Progenitor cell of endocrine pancreas (in vitro differentiated cells): ENCODE data around the gene PLEKHA3. TPM values are rescaled to one million over a fixed set of nuclear protein-coding genes. Genes with fewer than 3 reads are reported as not detected.
"Not testable (repeated sequence)": the region's sequence is repeated elsewhere in the genome, so short reads cannot be mapped to it uniquely, and the experiment has no call there.

Source experiments
- DNase-seq: peaks from one replicate; pipeline ENCODE4 v3.0.0; 2021; ENCODE audit warnings: low spot score; ENCODE audit not compliant: unreplicated experiment
- H3K27ac Mint-ChIP-seq: 2 replicates; pipeline ENCODE4 v1.8.0; 2021; ENCODE audit warnings: mild to moderate bottlenecking, moderate library complexity, mixed read lengths
- H3K27me3 Mint-ChIP-seq: 2 replicates; pipeline ENCODE4 v1.8.0; 2021; ENCODE audit warnings: mixed read lengths
- H3K36me3 Mint-ChIP-seq: 2 replicates; pipeline ENCODE4 v1.8.0; 2022; ENCODE audit warnings: mixed read lengths; ENCODE audit not compliant: insufficient read depth
- H3K4me1 Mint-ChIP-seq: 2 replicates; pipeline ENCODE4 v1.8.0; 2021; ENCODE audit warnings: low read depth, mixed read lengths
- H3K4me3 Mint-ChIP-seq: 2 replicates; pipeline ENCODE4 v1.8.0; 2021; ENCODE audit warnings: low read depth, mild to moderate bottlenecking, moderate library complexity, mixed read lengths
- H3K9me3 Mint-ChIP-seq: 2 replicates; pipeline ENCODE4 v1.8.0; 2021; ENCODE audit warnings: low read depth, mixed read lengths
- total RNA-seq: library from RNA; stranded (reverse); gene quantifications from 2 replicates; pipeline ENCODE4 v1.2.1, GENCODE V29; 2021
- TF ChIP-seq, protein P1 (sequence below): fragments of 200-600 bp; sonication (generic); IDR thresholded peaks from one replicate; pipeline ENCODE4 v1.5.0; 2021; ENCODE audit warnings: antibody characterized with exemption, mild to moderate bottlenecking; ENCODE audit not compliant: unreplicated experiment

Gene PLEKHA3
- total RNA-seq, 1 donor from 2014 or later, result 31.0 TPM

DNA sequence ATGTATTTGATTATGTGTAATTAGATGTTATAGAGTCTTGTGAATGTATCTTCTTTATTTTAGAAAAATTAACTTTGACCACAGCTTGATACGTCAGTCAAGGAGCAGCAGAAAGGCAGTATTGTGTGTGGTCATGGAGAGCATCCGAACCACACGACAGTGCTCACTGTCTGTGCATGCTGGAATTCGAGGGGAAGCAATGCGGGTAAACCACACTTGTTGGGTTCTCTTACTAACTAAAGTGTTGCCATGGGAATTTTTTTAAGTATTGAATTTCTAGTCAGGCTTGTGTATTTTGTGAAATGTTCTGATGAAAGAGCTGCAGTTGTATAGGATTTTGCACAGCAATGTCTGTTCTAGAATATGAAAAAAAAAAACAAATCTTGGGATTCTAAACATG is 24.3 kb upstream of the PLEKHA3 start:
- Mint-ChIP-seq H3K27ac (no peak overlapping the region), H3K9me3 (no peaks in the 10 kb centered on the region)

DNA sequence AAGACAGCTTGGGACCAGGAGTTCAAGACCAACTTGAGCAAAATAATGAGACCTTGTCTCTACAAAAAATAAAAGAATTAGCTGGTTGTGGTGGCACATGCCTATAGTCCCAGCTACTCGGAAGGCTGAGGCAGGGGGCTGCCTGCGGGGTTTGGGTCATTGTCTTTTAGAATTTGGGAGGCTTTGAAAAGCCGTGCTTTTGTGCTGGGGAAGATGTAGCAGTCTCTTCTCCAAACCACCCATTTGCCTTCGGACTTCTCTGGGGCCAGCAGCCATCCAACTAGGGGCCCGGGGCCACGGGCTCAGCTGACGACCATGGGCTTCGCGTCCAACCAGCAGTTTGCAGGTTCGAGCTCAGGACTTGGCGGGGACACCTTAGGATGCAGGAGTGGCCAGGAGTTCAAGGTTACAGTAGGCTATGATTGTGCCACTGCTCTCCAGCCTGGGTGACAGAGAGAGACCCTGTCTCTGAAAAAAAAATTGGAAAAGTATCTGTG is 22.8 kb upstream of the PLEKHA3 start:
- no peaks in the 10 kb centered on the region for H3K9me3 Mint-ChIP-seq
- H3K27me3 Mint-ChIP-seq, result no peaks in the 10 kb centered on the region
- DNase-seq, result no peak
- no peak overlapping the region for H3K27ac Mint-ChIP-seq
- H3K36me3 Mint-ChIP-seq, result peaks cover 1% of the 10 kb centered on the region
- TF ChIP-seq, protein P1, sequence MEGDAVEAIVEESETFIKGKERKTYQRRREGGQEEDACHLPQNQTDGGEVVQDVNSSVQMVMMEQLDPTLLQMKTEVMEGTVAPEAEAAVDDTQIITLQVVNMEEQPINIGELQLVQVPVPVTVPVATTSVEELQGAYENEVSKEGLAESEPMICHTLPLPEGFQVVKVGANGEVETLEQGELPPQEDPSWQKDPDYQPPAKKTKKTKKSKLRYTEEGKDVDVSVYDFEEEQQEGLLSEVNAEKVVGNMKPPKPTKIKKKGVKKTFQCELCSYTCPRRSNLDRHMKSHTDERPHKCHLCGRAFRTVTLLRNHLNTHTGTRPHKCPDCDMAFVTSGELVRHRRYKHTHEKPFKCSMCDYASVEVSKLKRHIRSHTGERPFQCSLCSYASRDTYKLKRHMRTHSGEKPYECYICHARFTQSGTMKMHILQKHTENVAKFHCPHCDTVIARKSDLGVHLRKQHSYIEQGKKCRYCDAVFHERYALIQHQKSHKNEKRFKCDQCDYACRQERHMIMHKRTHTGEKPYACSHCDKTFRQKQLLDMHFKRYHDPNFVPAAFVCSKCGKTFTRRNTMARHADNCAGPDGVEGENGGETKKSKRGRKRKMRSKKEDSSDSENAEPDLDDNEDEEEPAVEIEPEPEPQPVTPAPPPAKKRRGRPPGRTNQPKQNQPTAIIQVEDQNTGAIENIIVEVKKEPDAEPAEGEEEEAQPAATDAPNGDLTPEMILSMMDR, result no peak
- H3K4me1 Mint-ChIP-seq, result no peaks in the 10 kb centered on the region
- H3K4me3 Mint-ChIP-seq, result no peak overlapping the region

More for the DNA sequence above, 24.3 kb upstream of the PLEKHA3 start:
- Mint-ChIP-seq H3K27me3 (no peaks in the 10 kb centered on the region), H3K4me3 (no peak overlapping the region), H3K36me3 (peaks cover 1% of the 10 kb centered on the region), H3K4me1 (peaks cover 3% of the 10 kb centered on the region)
- TF ChIP-seq, protein P1, result no peak
- DNase-seq, result no peak

DNA sequence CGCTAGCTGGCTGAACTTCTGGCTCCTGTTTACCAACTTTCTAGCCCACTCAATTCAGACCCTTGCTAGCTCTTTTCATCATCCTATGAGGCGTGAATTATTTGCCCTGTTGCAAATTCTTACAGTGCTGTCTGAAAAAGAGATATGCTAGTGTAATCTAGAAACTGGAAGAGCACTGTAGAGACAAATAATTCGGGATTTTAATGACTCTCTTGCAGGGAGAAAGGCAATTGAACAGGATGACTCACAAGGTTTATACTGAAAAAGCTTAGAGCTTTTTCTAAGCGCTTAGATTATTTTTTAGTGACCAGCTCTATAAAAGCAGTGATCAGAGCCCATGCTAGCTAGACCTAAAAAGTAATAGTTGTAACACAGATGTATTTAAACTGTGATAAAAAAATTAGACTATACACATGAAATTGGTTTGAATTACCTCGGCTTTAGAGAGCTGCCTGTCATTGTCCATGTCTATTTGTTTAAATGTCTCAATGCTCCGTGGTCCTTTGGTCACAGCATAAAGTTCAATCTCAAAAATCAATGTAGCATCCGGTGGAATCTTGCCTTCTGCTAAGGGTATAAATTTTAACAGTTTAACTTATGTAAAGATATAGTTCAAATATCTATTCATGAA is 10.9 kb upstream of the PLEKHA3 start:
- TF ChIP-seq, protein P1, result no peak

DNA sequence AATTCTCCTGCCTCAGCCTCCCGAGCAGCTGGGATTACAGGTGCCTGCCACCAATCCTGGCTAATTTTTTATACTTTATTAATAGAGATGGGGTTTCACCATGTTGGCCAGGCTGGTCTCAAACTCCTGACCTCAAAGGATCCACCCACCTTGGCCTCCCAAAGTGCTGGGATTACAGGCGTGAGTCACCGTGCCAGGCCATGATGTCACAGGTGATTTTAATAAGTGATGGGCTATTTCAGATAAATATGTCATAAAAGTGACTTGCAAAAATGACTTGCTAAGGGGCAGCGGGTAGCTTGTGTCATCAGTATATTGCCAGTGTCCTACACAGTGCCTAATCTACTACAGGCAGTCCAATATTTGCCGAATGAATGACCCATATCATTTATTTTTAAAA is 8.9 kb upstream of the PLEKHA3 start:
- not testable (repeated sequence) for H3K27me3 Mint-ChIP-seq, H3K4me3 Mint-ChIP-seq, H3K4me1 Mint-ChIP-seq, DNase-seq, H3K36me3 Mint-ChIP-seq, H3K9me3 Mint-ChIP-seq, H3K27ac Mint-ChIP-seq

More for the DNA sequence above, 10.9 kb upstream of the PLEKHA3 start:
- Mint-ChIP-seq H3K4me3 (no peak overlapping the region), H3K4me1 (peaks cover 2% of the 10 kb centered on the region), H3K27ac (no peak overlapping the region), H3K27me3 (no peaks in the 10 kb centered on the region), H3K36me3 (peaks cover 5% of the 10 kb centered on the region), H3K9me3 (no peaks in the 10 kb centered on the region)
- no peak for DNase-seq

DNA sequence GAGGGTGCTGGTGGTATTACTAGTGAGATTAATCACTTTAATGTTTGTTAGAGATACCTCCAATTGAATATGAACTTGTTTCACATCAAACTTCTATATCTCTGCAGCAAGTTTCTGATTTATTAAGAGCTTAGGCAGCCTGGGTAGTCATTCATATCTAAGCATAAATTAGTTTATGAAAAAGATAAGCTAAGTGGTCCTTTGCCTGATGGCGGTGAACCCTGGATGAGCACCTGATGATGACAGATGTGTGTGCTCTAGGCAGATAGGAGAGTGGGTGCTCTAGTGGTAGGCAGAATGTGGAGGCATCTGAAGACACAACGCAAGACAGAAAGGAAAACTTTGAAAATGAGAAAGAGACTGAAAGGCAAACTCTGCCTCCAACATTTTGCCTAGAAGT is 6.9 kb upstream of the PLEKHA3 start:
- no peaks in the 10 kb centered on the region for H3K9me3 Mint-ChIP-seq
- H3K27me3 Mint-ChIP-seq, result no peaks in the 10 kb centered on the region
- TF ChIP-seq, protein P1, result no peak
- DNase-seq, result no peak
- no peaks in the 10 kb centered on the region for H3K36me3 Mint-ChIP-seq
- peaks cover 2% of the 10 kb centered on the region for H3K4me1 Mint-ChIP-seq
- no peak overlapping the region for H3K27ac Mint-ChIP-seq
- H3K4me3 Mint-ChIP-seq, result no peak overlapping the region

DNA sequence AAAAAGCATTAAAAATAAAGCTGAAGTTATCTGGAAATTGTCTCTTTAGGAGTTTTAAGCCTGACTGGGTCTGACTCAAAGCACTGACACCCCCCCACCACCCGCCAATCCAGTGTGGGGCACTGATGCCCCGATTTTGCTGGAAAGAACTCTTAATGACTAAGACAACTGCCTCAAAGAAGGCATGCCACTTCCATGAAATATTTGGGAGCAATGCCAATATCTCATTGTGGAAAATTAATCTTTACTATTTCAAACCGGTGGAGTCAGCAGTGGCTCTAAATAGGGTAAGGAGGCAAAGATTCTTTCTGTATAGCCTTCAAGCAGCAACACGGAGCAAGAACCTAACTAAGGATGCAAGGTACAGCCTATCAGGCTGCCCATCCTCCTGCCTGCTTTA is 6.3 kb upstream of the PLEKHA3 start:
- DNase-seq, result no peak
- peaks cover 2% of the 10 kb centered on the region for H3K4me1 Mint-ChIP-seq
- H3K27ac Mint-ChIP-seq, result no peak overlapping the region
- no peaks in the 10 kb centered on the region for H3K36me3 Mint-ChIP-seq
- H3K4me3 Mint-ChIP-seq, result no peak overlapping the region
- TF ChIP-seq, protein P1, result no peak
- no peaks in the 10 kb centered on the region for H3K9me3 Mint-ChIP-seq
- no peaks in the 10 kb centered on the region for H3K27me3 Mint-ChIP-seq
